Measurements from ENCODE around the gene SIN3A. TPM values are rescaled to one million over a fixed set of nuclear protein-coding genes. Genes with fewer than 3 reads are reported as not detected.
"Not testable (repeated sequence)": the region's sequence is repeated elsewhere in the genome, so short reads cannot be mapped to it uniquely, and the experiment has no call there.

The SIN3A gene
- total RNA-seq, 1 experiment from 2014 or later: 74.7 TPM

GRCh38 chr15:75350601-75351361 lies 100.7 kb downstream of the SIN3A start:
- intact Hi-C loops (cut with micrococcal nuclease; ENCODE audit: unreplicated experiment): no loop called here
- BruUV-seq (replicated peaks): no TSS peak
- no peaks in the 10 kb centered on the region for H3K36me3 ChIP-seq (ENCODE audit: insufficient read depth, low read length, poor library complexity, severe bottlenecking)
- H3K4me3 ChIP-seq (ENCODE audit: low read depth, low read length, poor library complexity, severe bottlenecking): no peak overlapping the region
- no peaks in the 10 kb centered on the region for H3K27me3 ChIP-seq (replicated peaks; ENCODE audit: insufficient read depth, low read depth, low read length, poor library complexity)
- POLR2A ChIA-PET (ENCODE audit: low non-redundant PET): no interaction called here
- no peak overlapping the region for H3K27ac ChIP-seq (ENCODE audit: low read depth, low read length, poor library complexity, severe bottlenecking)
- no peaks in the 10 kb centered on the region for H3K9me3 ChIP-seq (ENCODE audit: low read depth, low read length, poor library complexity, severe bottlenecking)
- TF ChIP-seq CTCF (conservative IDR thresholded peaks at IDR 0.05; ENCODE audit: low read depth, low read length) (no peak), EZH2 (IDR thresholded peaks at IDR 0.05; ENCODE audit: borderline replicate concordance, low read depth, low read length, poor library complexity, severe bottlenecking) (no peak)
- no peak for DNase-seq (ENCODE audit: low spot score)
- H3K4me1 ChIP-seq (ENCODE audit: insufficient read depth, low read length, poor library complexity, severe bottlenecking): peaks cover 6% of the 10 kb centered on the region
- CTCF ChIA-PET: no interaction called here

- H3K4me1 ChIP-seq (ENCODE audit: insufficient read depth, low read length, poor library complexity, severe bottlenecking): peaks cover 6% of the 10 kb centered on the region
- H3K4me3 ChIP-seq (ENCODE audit: low read depth, low read length, poor library complexity, severe bottlenecking): no peak overlapping the region
- no peaks in the 10 kb centered on the region for H3K27me3 ChIP-seq (replicated peaks; ENCODE audit: insufficient read depth, low read depth, low read length, poor library complexity)
- BruUV-seq (replicated peaks): no TSS peak
- H3K9me3 ChIP-seq (ENCODE audit: low read depth, low read length, poor library complexity, severe bottlenecking): no peaks in the 10 kb centered on the region
- TF ChIP-seq CTCF (conservative IDR thresholded peaks at IDR 0.05; ENCODE audit: low read depth, low read length) (no peak), EZH2 (IDR thresholded peaks at IDR 0.05; ENCODE audit: borderline replicate concordance, low read depth, low read length, poor library complexity, severe bottlenecking) (no peak)
- no peak for DNase-seq (ENCODE audit: low spot score)
- ChIA-PET POLR2A (ENCODE audit: low non-redundant PET) (no interaction called here), CTCF (no interaction called here)
- H3K27ac ChIP-seq (ENCODE audit: low read depth, low read length, poor library complexity, severe bottlenecking): no peak overlapping the region
- intact Hi-C loops (cut with micrococcal nuclease; ENCODE audit: unreplicated experiment): no loop called here
- no peaks in the 10 kb centered on the region for H3K36me3 ChIP-seq (ENCODE audit: insufficient read depth, low read length, poor library complexity, severe bottlenecking)
Measured at GRCh38 chr15:75349851-75350588, 101.5 kb downstream of the SIN3A start.

GRCh38 chr15:75349351-75349669 lies 102.2 kb downstream of the SIN3A start:
- intact Hi-C loops (cut with micrococcal nuclease; ENCODE audit: unreplicated experiment); BruUV-seq (replicated peaks); H3K4me3 ChIP-seq (ENCODE audit: low read depth, low read length, poor library complexity, severe bottlenecking); H3K9me3 ChIP-seq (ENCODE audit: low read depth, low read length, poor library complexity, severe bottlenecking); CTCF ChIA-PET; H3K27ac ChIP-seq (ENCODE audit: low read depth, low read length, poor library complexity, severe bottlenecking); DNase-seq (ENCODE audit: low spot score); H3K27me3 ChIP-seq (replicated peaks; ENCODE audit: insufficient read depth, low read depth, low read length, poor library complexity); H3K4me1 ChIP-seq (ENCODE audit: insufficient read depth, low read length, poor library complexity, severe bottlenecking); H3K36me3 ChIP-seq (ENCODE audit: insufficient read depth, low read length, poor library complexity, severe bottlenecking); POLR2A ChIA-PET (ENCODE audit: low non-redundant PET): not testable (repeated sequence)
